Activated CD4-positive, alpha-beta T cell treated with anti-CD3 and anti-CD28 coated beads, Interleukin-2, amount 50 U/mL, for 1 hour (primary cell): ENCODE data around the gene MCCD1.

ENCODE experiments used
- DNase-seq: peaks from one replicate; pipeline ENCODE4 v3.0.0-alpha.2; 2020

The MCCD1 gene

GRCh38 chr6:31544676-31545075 lies 15.9 kb downstream of the MCCD1 start:
- no peak for DNase-seq

GRCh38 chr6:31545291-31545690 lies 16.5 kb downstream of the MCCD1 start:
- no peak for DNase-seq

GRCh38 chr6:31546339-31546957 lies 17.7 kb downstream of the MCCD1 start, which contains the start of gene ATP6V1G2:
Gene ATP6V1G2, minus strand, starts transcription at chr6:31546608. Its CDS starts 49 bp downstream, at chr6:31546559.
- peak; percentile 81 for DNase-seq

GRCh38 chr6:31546958-31547726 lies 18.4 kb downstream of the MCCD1 start, which contains the start of gene NFKBIL1:
Gene NFKBIL1, plus strand, starts transcription at chr6:31547608. Its CDS starts 87 bp downstream, at chr6:31547695.
- peak; percentile 82 for DNase-seq

GRCh38 chr6:31547727-31548543 lies 19.2 kb downstream of the MCCD1 start:
- no peak for DNase-seq

GRCh38 chr6:31548544-31548873 lies 19.7 kb downstream of the MCCD1 start:
- DNase-seq = no peak

- peak; percentile 61 for DNase-seq
Measured at GRCh38 chr6:31551371-31551770, 22.6 kb downstream of the MCCD1 start.

- no peak for DNase-seq
Measured at GRCh38 chr6:31556307-31556706, 27.5 kb downstream of the MCCD1 start.

- no peak for DNase-seq
Measured at GRCh38 chr6:31557443-31558317, 28.9 kb downstream of the MCCD1 start.

GRCh38 chr6:31558318-31558625 lies 29.5 kb downstream of the MCCD1 start:
- no peak for DNase-seq

GRCh38 chr6:31558631-31559500 lies 30.1 kb downstream of the MCCD1 start:
- peak; percentile 57 for DNase-seq

- DNase-seq = no peak
Measured at GRCh38 chr6:31559606-31559957, 30.8 kb downstream of the MCCD1 start.

- DNase-seq = no peak
Measured at GRCh38 chr6:31559958-31560696, 31.4 kb downstream of the MCCD1 start.

- DNase-seq = no peak
Measured at GRCh38 chr6:31560697-31561058, 31.9 kb downstream of the MCCD1 start.

GRCh38 chr6:31567531-31568370 lies 39.0 kb downstream of the MCCD1 start:
- DNase-seq = no peak

- DNase-seq = no peak
Measured at GRCh38 chr6:31568537-31568961, 39.8 kb downstream of the MCCD1 start.

- no peak for DNase-seq
Measured at GRCh38 chr6:31569861-31570536, 41.2 kb downstream of the MCCD1 start.

GRCh38 chr6:31572041-31572911 lies 43.5 kb downstream of the MCCD1 start, which contains the start of gene LTA:
Gene LTA, plus strand, starts transcription at chr6:31572289. Its CDS starts 454 bp downstream, at chr6:31572743.
- DNase-seq = peak; percentile 71
